HCT116 (cell line): ENCODE data around the gene C5orf63. TPM values are rescaled to one million over a fixed set of nuclear protein-coding genes. Genes with fewer than 3 reads are reported as not detected.

Experiments
- ATAC-seq: fragments of 200-7000 bp; cut with Tn5 transposase; 2 replicates; pipeline ENCODE4 v1.9.1; 2020; ENCODE audit warnings: mild to moderate bottlenecking, moderate library complexity
- BruUV-seq: library from RNA; stranded (reverse); fragments of 400-500 nt; replicated peaks from 2 replicates; lab custom pipeline; 2021; lab: Mats Ljungman, UMichigan
- CTCF ChIA-PET: fragments of 300-600 bp; sonication (Branson Sonifier 250); formaldehyde crosslinking; loops from one replicate; lab custom pipeline; 2021; ENCODE audit warnings: antibody characterized with exemption; lab: Charles Lee
- POLR2A ChIA-PET: fragments of 300-600, 350-600 bp; sonication (Branson Sonifier 250); formaldehyde crosslinking; loops from one replicate; lab custom pipeline; 2021; ENCODE audit warnings: antibody characterized with exemption; lab: Charles Lee
- RAD21 ChIA-PET, 2 experiments: fragments of 300-600 bp; sonication (Branson Sonifier 250); formaldehyde crosslinking; loops; one replicate each; lab custom pipeline; 2023; ENCODE audit warnings: low total read pairs in 2 of 2; ENCODE audit not compliant: uncharacterized antibody in 2 of 2, unreplicated experiment in 2 of 2, low non-redundant PET in 1 of 2; lab: Charles Lee
- DNase-seq: peaks from one replicate; pipeline ENCODE4 v3.0.0-alpha.2; 2010; ENCODE audit warnings: low read depth, low spot score
- H2AFZ ChIP-seq: fragments of 200-600 bp; shearing (Covaris generic), sonication (generic); 2 replicates; pipeline ENCODE4 v1.6.1; 2017; ENCODE audit warnings: low read depth, mixed run types, mixed read lengths, antibody characterized with exemption, low read length; ENCODE audit not compliant: poor library complexity, severe bottlenecking
- H3K27ac ChIP-seq: 2 replicates; pipeline ENCODE4 v1.5.1; 2012; ENCODE audit warnings: low read depth, low read length
- H3K27me3 ChIP-seq: fragments of 200-600 bp; sonication (generic); 2 replicates; pipeline ENCODE4 v1.6.1; 2016; ENCODE audit warnings: mixed run types, low read length, mixed read lengths; ENCODE audit not compliant: insufficient read depth
- H3K36me3 ChIP-seq, 2 experiments: fragments of 200-500 bp in 1 of 2; fragments of 200-600 bp in 1 of 2; sonication (Bioruptor generic) in 1 of 2; sonication (generic) in 1 of 2; 2 replicates each; pipeline versions ENCODE4 v1.5.1 to v1.6.1; 2014 to 2016; ENCODE audit warnings: low read length in 2 of 2, inconsistent platforms in 1 of 2, mixed read lengths in 1 of 2, mixed run types in 1 of 2; ENCODE audit not compliant: insufficient read depth in 2 of 2, control insufficient read depth in 1 of 2
- H3K4me1 ChIP-seq, 2 experiments: fragments of 200-600 bp in 1 of 2; sonication (generic) in 1 of 2; 2 replicates each; pipeline versions ENCODE4 v1.5.1 to v1.6.1; 2012 to 2017; ENCODE audit warnings: low read length in 2 of 2, inconsistent platforms in 1 of 2, mild to moderate bottlenecking in 1 of 2, mixed read lengths in 1 of 2, mixed run types in 1 of 2, moderate library complexity in 1 of 2; ENCODE audit not compliant: insufficient read depth in 2 of 2, control insufficient read depth in 1 of 2
- H3K4me2 ChIP-seq: fragments of 200-600 bp; sonication (generic); 2 replicates; pipeline ENCODE4 v1.6.1; 2017; ENCODE audit warnings: mixed run types, low read length, mixed read lengths
- H3K4me3 ChIP-seq, 2 experiments: fragments of 200-600 bp in 1 of 2; sonication (generic) in 1 of 2; replicated peaks in 1 of 2; 2 replicates each; pipeline ENCODE4 v1.5.1; 2011 to 2016; ENCODE audit warnings: low read length in 2 of 2, control low read depth in 1 of 2, low read depth in 1 of 2, mild to moderate bottlenecking in 1 of 2, mixed read lengths in 1 of 2, mixed run types in 1 of 2
- H3K79me2 ChIP-seq: fragments of 200-600 bp; sonication (generic); 2 replicates; pipeline ENCODE4 v1.6.1; 2017; ENCODE audit warnings: mild to moderate bottlenecking, mixed run types, low read length, moderate library complexity, mixed read lengths; ENCODE audit not compliant: insufficient read depth
- H3K9ac ChIP-seq: fragments of 200-600 bp; sonication (generic); 2 replicates; pipeline ENCODE4 v1.6.1; 2016; ENCODE audit warnings: low read length, mixed read lengths
- H3K9me2 ChIP-seq: fragments of 200-600 bp; sonication (generic), shearing (Covaris generic); 2 replicates; pipeline ENCODE4 v1.6.1; 2017; ENCODE audit warnings: mixed run types, mild to moderate bottlenecking, moderate library complexity; ENCODE audit not compliant: insufficient read depth
- H3K9me3 ChIP-seq, 2 experiments: fragments of 200-500 bp in 1 of 2; fragments of 200-600 bp in 1 of 2; sonication (Bioruptor generic) in 1 of 2; sonication (generic) in 1 of 2; 2 replicates each; pipeline ENCODE4 v1.6.1; 2014 to 2017; ENCODE audit warnings: low read length in 2 of 2, mixed read lengths in 2 of 2, inconsistent platforms in 1 of 2, low read depth in 1 of 2, mild to moderate bottlenecking in 1 of 2, mixed run types in 1 of 2, moderate library complexity in 1 of 2; ENCODE audit not compliant: control insufficient read depth in 1 of 2, insufficient read depth in 1 of 2
- H4K20me1 ChIP-seq: fragments of 200-600 bp; sonication (generic), shearing (Covaris generic); 2 replicates; pipeline ENCODE4 v1.6.1; 2017; ENCODE audit warnings: mixed run types, mild to moderate bottlenecking, moderate library complexity; ENCODE audit not compliant: insufficient read depth
- CTCF ChIP-seq, 3 experiments: fragments of 200-600 bp in 1 of 3; sonication (generic) in 1 of 3; IDR thresholded peaks in 2 of 3; conservative IDR thresholded peaks in 1 of 3; 2 replicates each; pipeline ENCODE4 v1.5.1; 2012 to 2017; ENCODE audit warnings: low read depth in 2 of 3, low read length in 2 of 3, antibody characterized with exemption in 1 of 3, borderline replicate concordance in 1 of 3, control low read depth in 1 of 3, mild to moderate bottlenecking in 1 of 3, mixed read lengths in 1 of 3, mixed run types in 1 of 3, moderate library complexity in 1 of 3; ENCODE audit not compliant: insufficient read depth in 1 of 3
- EGR1 ChIP-seq: IDR thresholded peaks from 2 replicates; pipeline ENCODE4 v1.6.1; 2012; ENCODE audit warnings: low read depth
- FOSL1 ChIP-seq: IDR thresholded peaks from 2 replicates; pipeline ENCODE4 v1.6.1; 2012; ENCODE audit warnings: low read depth
- POLR2AphosphoS5 ChIP-seq: IDR thresholded peaks from 2 replicates; pipeline ENCODE4 v1.6.1; 2011; ENCODE audit warnings: mild to moderate bottlenecking, low read depth, low read length, moderate library complexity
- SIN3A ChIP-seq: IDR thresholded peaks from 2 replicates; pipeline ENCODE4 v1.6.1; 2012; ENCODE audit warnings: low read depth
- ZBTB33 ChIP-seq: IDR thresholded peaks from 2 replicates; pipeline ENCODE4 v1.6.1; 2011; ENCODE audit warnings: mild to moderate bottlenecking, low read length, moderate library complexity; ENCODE audit not compliant: insufficient replicate concordance; ENCODE audit errors: extremely low read depth
- ZNF274 ChIP-seq: fragments of 200-500 bp; sonication (Bioruptor generic); IDR thresholded peaks from 2 replicates; pipeline ENCODE4 v1.6.1; 2014; ENCODE audit warnings: mild to moderate bottlenecking, low read depth, low read length, inconsistent platforms
- intact Hi-C: fragments of 100-400 bp; cut with micrococcal nuclease; formaldehyde crosslinking; loops from 2 replicates; pipeline ENCODE4 v1.10.0; 2022
- total RNA-seq: library from RNA; stranded (reverse); gene quantifications from one replicate; pipeline ENCODE4 v1.2.1, GENCODE V29; 2021; ENCODE audit not compliant: unreplicated experiment

The C5orf63 gene
- total RNA-seq, 1 experiment from 2014 or later = 4.4 TPM

- Histone ChIP-seq H2AFZ (no peak overlapping the region), H3K27me3 (no peaks in the 10 kb centered on the region), H3K4me3 (no peak overlapping the region), H3K36me3 (no peaks in the 10 kb centered on the region), H3K27ac (no peak overlapping the region), H3K4me2 (no peak overlapping the region), H3K9ac (no peak overlapping the region), H3K9me2 (no peaks in the 10 kb centered on the region), H4K20me1 (no peaks in the 10 kb centered on the region), H3K79me2 (no peaks in the 10 kb centered on the region), H3K4me1 (no peaks in the 10 kb centered on the region), H3K9me3 (no peaks in the 10 kb centered on the region)
- CTCF ChIA-PET = no interaction called here
- BruUV-seq = no TSS peak
- TF ChIP-seq POLR2AphosphoS5 = no peak
- TF ChIP-seq EGR1 = no peak
- TF ChIP-seq FOSL1 = no peak
- no peak for TF ChIP-seq ZNF274
- TF ChIP-seq CTCF (IDR thresholded peaks at IDR 0.05 in 2 of 3, conservative IDR thresholded peaks at IDR 0.05 in 1 of 3; ENCODE audit: borderline replicate concordance in 1 of 3, insufficient read depth in 1 of 3, low read depth in 2 of 3, low read length in 2 of 3) = no peak
- TF ChIP-seq SIN3A = no peak
- TF ChIP-seq ZBTB33 = no peak
- ATAC-seq = no peak
- RAD21 ChIA-PET = no interaction called here
- POLR2A ChIA-PET = no interaction called here
- intact Hi-C loops = no loop called here
- no peak for DNase-seq
Observed at GRCh38 chr5:127009784-127010183, 63.5 kb downstream of the C5orf63 start.
